ENCODE results near the gene ZC3H18. TPM values are rescaled to one million over a fixed set of nuclear protein-coding genes. Genes with fewer than 3 reads are reported as not detected.

Gene ZC3H18
- total RNA-seq, 4 donors from 2014 or later: 19.7 to 52.2 (median 28.1) TPM

DNA sequence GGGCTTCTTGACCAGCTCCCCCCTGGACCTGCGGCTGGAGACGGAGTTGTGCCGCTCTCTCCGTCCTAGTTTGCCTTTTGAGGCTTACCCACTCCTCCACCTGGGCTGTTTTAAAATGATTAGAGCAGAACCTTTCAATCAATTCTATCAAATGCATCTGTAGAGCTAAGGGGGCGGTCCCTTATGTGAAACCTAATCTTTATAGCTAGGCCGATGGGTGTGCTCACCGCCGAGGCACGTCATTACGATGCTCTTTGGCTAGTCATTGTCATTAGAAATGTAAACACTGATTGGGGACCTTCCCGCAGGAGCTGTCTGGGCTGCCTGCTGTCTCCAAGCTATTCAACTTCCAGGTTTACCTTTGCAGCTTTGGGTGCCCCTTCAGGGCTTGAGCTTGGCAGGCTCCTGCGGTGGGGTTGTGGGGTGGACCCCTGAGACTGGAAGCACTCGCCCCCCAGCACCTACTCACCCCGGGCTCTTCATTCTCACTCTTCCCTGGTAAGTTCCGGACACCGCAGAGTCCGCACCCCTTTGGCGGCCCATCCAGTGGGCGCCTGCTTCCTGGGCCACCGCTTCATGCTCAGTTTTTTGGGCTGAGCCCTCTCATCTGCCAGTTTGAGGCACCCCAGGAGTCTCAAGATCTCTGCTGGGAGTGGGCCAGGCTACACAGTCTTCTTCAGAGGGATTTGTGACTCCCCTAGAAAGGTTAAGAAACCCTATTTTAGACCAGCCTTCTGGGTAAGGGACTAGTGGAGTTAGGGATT, 47.2 kb downstream of the ZC3H18 start:
- no peak for DNase-seq (ENCODE audit: low spot score in 2 of 2)
- H3K4me1 ChIP-seq: peaks cover 0 to 34% (median 0%) of the 10 kb centered on the region in 4 donors
- no peaks in the 10 kb centered on the region for H3K27me3 ChIP-seq
- H3K36me3 ChIP-seq: peaks cover 0 to 46% (median 6%) of the 10 kb centered on the region in 3 donors
- 89% methylated on average over 20 of the region's 20 CpGs for WGBS, 2 donors
- H3K9me3 ChIP-seq: no peaks in the 10 kb centered on the region
- H3K4me3 ChIP-seq: no peak overlapping the region
- TF ChIP-seq, protein P1, sequence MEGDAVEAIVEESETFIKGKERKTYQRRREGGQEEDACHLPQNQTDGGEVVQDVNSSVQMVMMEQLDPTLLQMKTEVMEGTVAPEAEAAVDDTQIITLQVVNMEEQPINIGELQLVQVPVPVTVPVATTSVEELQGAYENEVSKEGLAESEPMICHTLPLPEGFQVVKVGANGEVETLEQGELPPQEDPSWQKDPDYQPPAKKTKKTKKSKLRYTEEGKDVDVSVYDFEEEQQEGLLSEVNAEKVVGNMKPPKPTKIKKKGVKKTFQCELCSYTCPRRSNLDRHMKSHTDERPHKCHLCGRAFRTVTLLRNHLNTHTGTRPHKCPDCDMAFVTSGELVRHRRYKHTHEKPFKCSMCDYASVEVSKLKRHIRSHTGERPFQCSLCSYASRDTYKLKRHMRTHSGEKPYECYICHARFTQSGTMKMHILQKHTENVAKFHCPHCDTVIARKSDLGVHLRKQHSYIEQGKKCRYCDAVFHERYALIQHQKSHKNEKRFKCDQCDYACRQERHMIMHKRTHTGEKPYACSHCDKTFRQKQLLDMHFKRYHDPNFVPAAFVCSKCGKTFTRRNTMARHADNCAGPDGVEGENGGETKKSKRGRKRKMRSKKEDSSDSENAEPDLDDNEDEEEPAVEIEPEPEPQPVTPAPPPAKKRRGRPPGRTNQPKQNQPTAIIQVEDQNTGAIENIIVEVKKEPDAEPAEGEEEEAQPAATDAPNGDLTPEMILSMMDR (IDR thresholded peaks at IDR 0.05): no peak
- H3K27ac ChIP-seq: no peak overlapping the region

DNA sequence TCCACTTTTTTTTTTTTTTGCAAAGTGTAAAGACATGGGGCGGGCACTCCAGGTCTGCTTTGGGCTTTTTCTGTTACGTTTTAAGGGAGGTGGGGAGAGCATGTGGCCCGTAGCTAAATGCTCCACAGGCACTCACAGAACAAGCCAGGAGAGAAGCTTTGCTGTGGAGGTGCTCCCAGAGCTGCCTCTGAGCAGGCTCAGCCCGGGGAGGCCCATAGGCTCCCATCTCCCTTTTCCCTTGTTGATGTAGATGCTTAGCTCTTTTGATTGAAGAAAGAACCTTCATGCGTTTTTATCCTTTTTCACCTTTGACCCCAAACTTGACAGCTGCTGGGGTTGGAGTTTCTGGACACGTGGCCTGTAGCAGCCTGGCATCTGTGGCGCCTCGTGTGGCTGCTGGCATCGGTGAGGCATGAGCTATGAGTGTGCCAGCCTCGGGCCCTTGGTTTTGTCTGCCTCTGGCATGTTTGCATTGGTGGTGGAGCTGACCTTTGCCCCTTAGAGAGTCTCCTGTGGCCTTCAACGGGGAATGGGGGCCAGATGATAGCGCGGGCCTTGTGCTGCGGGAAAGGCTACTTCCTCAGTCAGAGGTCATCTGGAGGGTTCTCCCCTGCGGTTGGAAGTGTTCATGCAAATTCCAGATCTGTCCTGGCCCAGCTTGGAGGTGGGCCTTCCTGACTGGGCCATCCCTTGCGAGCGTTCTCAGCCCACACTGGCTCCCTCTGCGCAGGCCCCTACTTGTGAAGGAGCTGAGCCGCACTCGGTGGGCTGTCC, 48.2 kb downstream of the ZC3H18 start:
- H3K9me3 ChIP-seq: no peaks in the 10 kb centered on the region
- H3K27me3 ChIP-seq: no peaks in the 10 kb centered on the region
- TF ChIP-seq EP300 (IDR thresholded peaks at IDR 0.05) (no peak), POLR2A (IDR thresholded peaks at IDR 0.05) (no peak)
- TF ChIP-seq, protein P1 (IDR thresholded peaks at IDR 0.05): no peak
- H3K4me3 ChIP-seq: no peak overlapping the region
- WGBS, 2 donors: 66 to 68% methylated on average over 20 of the region's 20 CpGs
- H3K27ac ChIP-seq: no peak overlapping the region
- H3K4me1 ChIP-seq: peaks cover 0 to 34% (median 0%) of the 10 kb centered on the region in 4 donors
- peaks cover 0 to 47% (median 15%) of the 10 kb centered on the region in 3 donors for H3K36me3 ChIP-seq
- DNase-seq (ENCODE audit: low spot score in 2 of 2): no peak

DNA sequence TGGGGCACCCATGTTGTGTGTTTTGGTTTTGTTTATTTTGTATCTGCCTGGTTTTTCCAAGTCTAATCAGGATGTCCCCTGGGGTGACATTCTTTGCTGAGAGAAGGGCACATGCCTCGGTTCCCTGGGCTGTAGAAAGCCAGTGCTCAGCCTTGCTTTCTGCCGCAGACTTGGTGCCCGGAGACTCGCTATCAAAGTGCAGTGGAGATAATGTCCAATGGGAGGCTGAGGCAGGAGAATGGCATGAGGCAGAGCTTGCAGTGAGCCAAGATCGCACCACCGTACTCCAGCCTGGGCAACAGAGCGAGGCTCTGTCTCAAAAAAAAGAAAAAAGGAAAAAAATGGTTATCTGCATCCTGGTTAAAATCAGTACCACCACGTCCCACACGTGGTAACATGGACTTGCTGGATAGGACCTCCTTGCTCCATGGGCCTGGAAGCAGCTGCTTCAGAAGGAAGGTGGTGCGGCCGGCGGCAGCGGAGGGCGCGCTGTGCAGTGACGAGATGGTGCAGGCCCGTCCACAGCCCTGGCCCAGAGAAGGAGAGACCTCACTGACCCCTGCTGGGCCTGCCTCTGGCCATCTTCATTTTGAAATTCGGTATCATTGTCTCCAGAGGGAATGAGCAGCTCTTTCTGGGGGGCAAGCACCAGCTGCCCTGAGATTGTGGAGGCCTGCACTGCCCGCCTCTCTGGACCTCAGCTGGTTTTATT, 48.9 kb downstream of the ZC3H18 start:
- TF ChIP-seq, protein P1 (IDR thresholded peaks at IDR 0.05): no peak
- no peak for TF ChIP-seq EP300 (IDR thresholded peaks at IDR 0.05)
- TF ChIP-seq POLR2A (IDR thresholded peaks at IDR 0.05): no peak
- Histone ChIP-seq H3K36me3 (peaks cover 0 to 55% (median 22%) of the 10 kb centered on the region in 3 donors), H3K27ac (peak overlapping the region in 1 of 4 donors; percentile 16), H3K4me3 (no peak overlapping the region), H3K4me1 (peaks cover 0 to 28% (median 0%) of the 10 kb centered on the region in 4 donors), H3K9me3 (no peaks in the 10 kb centered on the region), H3K27me3 (no peaks in the 10 kb centered on the region)
- no peak for DNase-seq (ENCODE audit: low spot score in 2 of 2)
- 87 to 89% methylated on average over 19 of the region's 19 CpGs for WGBS, 2 donors

DNA sequence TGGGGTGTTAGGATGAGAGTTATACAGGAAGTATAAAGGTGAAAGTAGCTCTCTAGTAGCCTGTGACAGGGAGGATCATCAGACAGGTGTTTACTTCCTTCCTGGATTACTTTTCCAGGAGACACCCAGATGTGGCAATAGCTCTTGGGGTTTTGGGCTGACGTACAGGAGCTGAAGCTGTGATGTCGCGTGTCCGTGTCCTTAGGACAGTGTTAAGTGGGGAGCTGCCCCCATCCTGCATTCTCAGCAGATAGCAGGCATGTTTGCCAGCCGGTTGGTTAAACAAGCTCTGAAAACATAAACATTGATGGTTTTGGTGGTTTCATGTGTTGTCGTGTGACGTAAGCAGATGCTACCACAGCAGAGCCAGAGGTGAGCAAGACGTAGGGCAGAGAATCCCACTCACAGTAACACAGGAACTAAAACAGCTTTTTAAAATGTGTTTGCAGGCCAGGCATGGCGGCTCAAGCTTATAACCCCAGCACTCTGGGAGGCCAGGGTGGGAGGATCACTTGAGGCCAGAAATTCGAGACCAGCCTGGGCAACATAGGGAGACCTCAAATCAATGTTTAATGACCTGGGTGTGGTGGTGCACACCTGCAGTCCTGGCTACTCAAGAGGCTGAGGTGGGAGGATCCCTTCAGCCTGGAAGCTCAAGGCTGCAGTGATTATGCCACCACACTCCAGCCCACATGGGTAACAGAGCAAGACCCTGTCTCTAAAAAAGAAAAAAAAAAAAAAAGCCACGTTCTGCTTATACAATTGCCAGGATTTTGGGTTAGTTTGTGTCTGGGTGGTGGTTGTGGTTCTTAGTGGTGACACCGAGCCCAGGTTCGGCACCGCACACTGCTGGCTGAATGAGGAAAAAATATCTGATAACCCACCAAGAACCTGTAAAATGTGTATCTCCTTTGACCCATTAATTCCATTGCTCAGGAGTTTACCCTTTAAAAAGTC, 49.9 kb downstream of the ZC3H18 start:
- TF ChIP-seq, protein P1 (IDR thresholded peaks at IDR 0.05): no peak
- TF ChIP-seq POLR2A (IDR thresholded peaks at IDR 0.05) (no peak), EP300 (IDR thresholded peaks at IDR 0.05) (no peak)
- Histone ChIP-seq H3K9me3 (no peaks in the 10 kb centered on the region), H3K27me3 (no peaks in the 10 kb centered on the region), H3K36me3 (peaks cover 0 to 65% (median 28%) of the 10 kb centered on the region in 3 donors), H3K27ac (peak overlapping the region in 1 of 4 donors; percentile 48), H3K4me1 (peaks cover 0 to 20% (median 0%) of the 10 kb centered on the region in 4 donors), H3K4me3 (no peak overlapping the region)
- no peak for DNase-seq (ENCODE audit: low spot score in 2 of 2)
- 93% methylated on average over 14 of the region's 14 CpGs for WGBS, 2 donors
